HCT116 (cell line): ENCODE data around the gene POP4.

Experiments used
- POLR2A ChIP-seq: IDR thresholded peaks from 2 replicates; pipeline ENCODE4 v1.7.0; 2011; ENCODE audit warnings: borderline replicate concordance; ENCODE audit not compliant: insufficient read depth, insufficient read length; ENCODE audit errors: extremely low read depth
- TF ChIP-seq, protein P1 (sequence below), 3 experiments: fragments of 200-600 bp in 1 of 3; sonication (generic) in 1 of 3; IDR thresholded peaks in 2 of 3; conservative IDR thresholded peaks in 1 of 3; 2 replicates each; pipeline ENCODE4 v1.5.1; 2012 to 2017; ENCODE audit warnings: low read depth in 2 of 3, low read length in 2 of 3, antibody characterized with exemption in 1 of 3, borderline replicate concordance in 1 of 3, control low read depth in 1 of 3, mild to moderate bottlenecking in 1 of 3, mixed read lengths in 1 of 3, mixed run types in 1 of 3, moderate library complexity in 1 of 3; ENCODE audit not compliant: insufficient read depth in 1 of 3

DNA sequence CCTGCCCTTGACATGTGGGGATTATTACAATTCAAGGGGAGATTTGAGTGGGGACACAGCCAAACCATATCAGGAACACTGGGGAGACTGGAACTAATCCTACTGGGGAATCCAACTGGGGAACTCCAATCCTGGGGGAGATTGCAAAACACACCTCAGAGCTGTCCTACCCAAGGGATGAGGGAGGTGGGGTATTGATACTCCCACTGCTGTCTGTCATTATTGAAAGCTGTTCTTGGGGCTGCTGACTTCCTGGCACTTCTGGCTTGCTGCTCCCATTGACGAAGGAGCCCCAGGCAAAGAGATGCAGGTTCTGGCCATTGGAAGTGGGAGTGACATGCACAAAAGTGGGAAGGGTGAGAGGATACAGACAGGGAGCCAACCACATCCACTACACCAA lies 24.7 kb upstream of the POP4 start:
- TF ChIP-seq POLR2A, result no peak
- TF ChIP-seq, protein P1, sequence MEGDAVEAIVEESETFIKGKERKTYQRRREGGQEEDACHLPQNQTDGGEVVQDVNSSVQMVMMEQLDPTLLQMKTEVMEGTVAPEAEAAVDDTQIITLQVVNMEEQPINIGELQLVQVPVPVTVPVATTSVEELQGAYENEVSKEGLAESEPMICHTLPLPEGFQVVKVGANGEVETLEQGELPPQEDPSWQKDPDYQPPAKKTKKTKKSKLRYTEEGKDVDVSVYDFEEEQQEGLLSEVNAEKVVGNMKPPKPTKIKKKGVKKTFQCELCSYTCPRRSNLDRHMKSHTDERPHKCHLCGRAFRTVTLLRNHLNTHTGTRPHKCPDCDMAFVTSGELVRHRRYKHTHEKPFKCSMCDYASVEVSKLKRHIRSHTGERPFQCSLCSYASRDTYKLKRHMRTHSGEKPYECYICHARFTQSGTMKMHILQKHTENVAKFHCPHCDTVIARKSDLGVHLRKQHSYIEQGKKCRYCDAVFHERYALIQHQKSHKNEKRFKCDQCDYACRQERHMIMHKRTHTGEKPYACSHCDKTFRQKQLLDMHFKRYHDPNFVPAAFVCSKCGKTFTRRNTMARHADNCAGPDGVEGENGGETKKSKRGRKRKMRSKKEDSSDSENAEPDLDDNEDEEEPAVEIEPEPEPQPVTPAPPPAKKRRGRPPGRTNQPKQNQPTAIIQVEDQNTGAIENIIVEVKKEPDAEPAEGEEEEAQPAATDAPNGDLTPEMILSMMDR (IDR thresholded peaks at IDR 0.05 in 2 of 3, conservative IDR thresholded peaks at IDR 0.05 in 1 of 3; ENCODE audit: borderline replicate concordance in 1 of 3, insufficient read depth in 1 of 3, low read depth in 2 of 3, low read length in 2 of 3), result no peak
